Activated CD8-positive, alpha-beta memory T cell treated with anti-CD3 and anti-CD28 coated beads, Interleukin-2, amount 50 U/mL, for 1 hour (primary cell): ENCODE results near the gene HSFX4.
"Not testable (repeated sequence)": the region's sequence is repeated elsewhere in the genome, so short reads cannot be mapped to it uniquely, and the experiment has no call there.

Experiments
- DNase-seq: peaks from one replicate; pipeline ENCODE4 v3.0.0-alpha.2; 2020; ENCODE audit errors: extremely low read depth

Gene HSFX4

GRCh38 chrX:149937871-149938426 is 8.6 kb downstream of the HSFX4 start:
- no peak for DNase-seq

- peak; percentile 81 for DNase-seq
These were observed 9.1 kb downstream of the HSFX4 start, which contains the start of gene EOLA2 for GRCh38 chrX:149938427-149938880. Gene EOLA2 (minus strand): TSS chrX:149938491. CDS start chrX:149933874, 4,617 bp downstream.

GRCh38 chrX:149938881-149939654 is 9.7 kb downstream of the HSFX4 start:
- DNase-seq = peak; percentile 81

DNA sequence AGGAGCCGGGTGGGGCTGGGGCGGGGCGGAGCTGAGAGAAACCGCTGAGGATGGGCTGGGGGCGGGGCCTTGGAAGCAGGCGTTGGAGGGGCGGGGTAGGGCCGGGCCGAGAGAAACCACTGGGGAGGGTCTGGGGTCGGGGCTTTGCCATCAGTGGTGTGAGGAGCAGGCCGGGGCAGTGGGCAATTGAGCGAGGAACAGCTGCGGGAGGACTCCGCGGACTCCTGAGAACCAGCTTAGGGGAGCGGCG is 10.2 kb downstream of the HSFX4 start:
- DNase-seq = no peak

DNA sequence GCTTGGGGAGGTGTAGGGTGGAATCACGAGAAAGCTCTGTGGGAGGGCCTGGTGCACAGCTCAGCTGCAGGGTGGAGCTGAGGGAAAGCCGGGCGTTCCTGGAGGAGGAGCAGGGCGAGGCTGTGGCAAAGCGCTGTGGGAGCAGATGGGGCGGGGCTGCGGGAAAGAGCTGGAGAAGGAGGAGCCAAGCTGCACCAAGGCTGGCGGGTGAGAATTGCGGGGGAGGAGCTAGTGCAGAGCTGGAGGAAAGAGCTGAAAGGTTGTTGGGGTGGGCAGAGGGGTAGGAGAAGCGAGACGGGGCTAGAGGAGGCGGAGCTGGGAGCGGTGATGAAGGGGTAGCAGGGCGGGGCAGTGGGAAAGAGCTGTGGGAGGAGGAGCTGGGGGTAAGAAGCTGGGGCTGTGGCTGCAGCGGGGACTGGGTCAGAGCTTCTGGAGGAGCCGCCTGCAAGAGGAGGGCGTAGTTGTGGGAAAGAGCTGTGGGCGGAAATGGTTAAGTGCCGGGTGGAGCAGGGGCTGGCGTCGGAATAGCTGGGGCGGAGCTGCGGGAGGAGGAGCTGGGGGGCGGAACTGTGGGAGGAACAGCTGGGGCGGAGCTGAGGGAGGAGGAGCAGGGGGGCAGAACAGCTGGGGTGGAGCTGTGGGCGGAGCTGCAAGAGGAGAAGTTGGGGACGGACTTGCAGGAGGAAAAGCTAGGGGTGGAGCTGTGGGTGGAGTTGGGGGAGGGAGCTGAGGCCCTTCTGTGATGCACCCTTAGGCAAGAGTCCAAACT is 10.7 kb downstream of the HSFX4 start:
- peak; percentile 81 for DNase-seq

GRCh38 chrX:149940674-149941024 is 11.3 kb downstream of the HSFX4 start:
- not testable (repeated sequence) for DNase-seq

GRCh38 chrX:149945087-149945670 is 15.8 kb downstream of the HSFX4 start:
- not testable (repeated sequence) for DNase-seq

DNA sequence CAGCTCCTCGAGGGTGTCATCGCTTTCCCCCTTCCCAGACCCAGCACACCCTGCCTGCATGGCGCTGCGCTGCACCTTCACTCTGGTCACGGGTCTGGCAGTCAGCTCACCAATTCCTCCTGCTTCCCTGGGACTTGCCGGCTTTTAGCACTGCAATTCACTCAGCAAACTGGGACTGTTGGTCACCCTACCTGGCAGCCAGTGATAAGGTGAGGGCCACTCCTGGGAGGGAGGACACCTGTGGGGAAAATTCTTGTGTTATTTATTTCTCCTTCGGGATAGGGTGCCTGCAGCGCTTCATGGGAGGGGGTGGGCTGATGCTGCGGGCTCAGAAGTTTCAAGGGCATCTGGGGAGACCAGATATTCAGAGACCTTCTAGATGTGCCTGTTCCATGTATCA is 16.4 kb downstream of the HSFX4 start:
- DNase-seq = not testable (repeated sequence)

GRCh38 chrX:149946932-149947331 is 17.6 kb downstream of the HSFX4 start:
- DNase-seq = not testable (repeated sequence)

GRCh38 chrX:149948016-149948415 is 18.6 kb downstream of the HSFX4 start:
- no peak for DNase-seq

- no peak for DNase-seq
These were observed 20.5 kb downstream of the HSFX4 start for GRCh38 chrX:149949743-149950436.

GRCh38 chrX:149950681-149951080 is 21.3 kb downstream of the HSFX4 start:
- no peak for DNase-seq

GRCh38 chrX:149961572-149961971 is 32.2 kb downstream of the HSFX4 start:
- DNase-seq = no peak

GRCh38 chrX:149962010-149962409 is 32.6 kb downstream of the HSFX4 start:
- DNase-seq = no peak

DNA sequence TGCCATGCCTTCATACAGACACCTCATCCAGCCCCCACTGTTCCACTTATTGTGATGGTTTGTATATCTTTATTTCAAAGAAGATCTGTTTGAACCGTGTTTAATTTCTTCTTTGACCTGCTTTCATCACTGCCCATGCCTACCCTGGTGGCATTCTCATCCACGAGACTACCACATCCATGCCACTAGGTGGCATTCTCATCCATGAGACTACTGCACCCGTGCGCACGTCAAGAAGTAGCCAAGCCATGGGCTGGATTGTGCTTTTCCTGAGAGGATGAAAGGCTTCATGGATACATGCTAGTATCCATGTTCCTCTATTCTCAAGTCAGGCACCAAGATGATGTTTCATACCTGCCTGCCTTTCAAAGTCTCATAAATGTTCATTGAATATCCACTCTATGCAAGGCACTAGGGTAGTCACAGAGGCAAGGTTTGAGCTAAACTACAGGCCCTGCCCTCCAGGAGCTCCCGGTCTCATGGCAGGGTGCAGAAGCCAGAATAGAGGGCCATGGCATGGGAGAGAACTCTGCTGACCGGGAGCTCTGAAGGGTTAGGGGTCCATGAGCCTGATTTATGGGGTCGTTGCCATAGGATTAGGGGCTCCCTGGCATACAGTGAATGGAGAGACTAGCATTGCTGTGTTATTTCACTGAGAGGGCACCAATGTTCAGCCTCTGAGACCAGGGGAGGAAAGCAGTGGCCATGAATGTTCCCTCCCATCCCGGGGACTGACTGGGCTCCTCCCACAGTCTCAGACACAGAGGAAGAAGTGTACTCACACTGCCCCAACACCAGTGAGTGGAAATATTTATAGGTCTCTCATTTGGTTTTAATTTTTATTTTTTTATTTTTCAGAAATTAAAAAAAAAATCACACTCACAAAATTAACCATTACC is 33.7 kb downstream of the HSFX4 start:
- no peak for DNase-seq

GRCh38 chrX:149979126-149979644 is 49.8 kb downstream of the HSFX4 start:
- DNase-seq = no peak
